GM12891 (cell line): ENCODE measurements around the gene SORCS1.

ENCODE experiments used
- POLR2A ChIP-seq: IDR thresholded peaks from 2 replicates; pipeline ENCODE4 v1.6.1; 2011; ENCODE audit warnings: low read depth, low read length, control low read depth
- POLR2AphosphoS5 ChIP-seq: IDR thresholded peaks from 2 replicates; pipeline ENCODE4 v1.6.1; 2011; ENCODE audit warnings: low read depth, low read length, control low read depth
- POU2F2 ChIP-seq: IDR thresholded peaks from 2 replicates; pipeline ENCODE4 v1.6.1; 2011; ENCODE audit warnings: low read depth, mild to moderate bottlenecking, control low read depth, low read length, moderate library complexity
- TAF1 ChIP-seq: IDR thresholded peaks from 2 replicates; pipeline ENCODE4 v1.6.1; 2011; ENCODE audit warnings: low read depth, low read length, control low read depth

- TF ChIP-seq POLR2AphosphoS5 (no peak), POLR2A (no peak), POU2F2 (no peak), TAF1 (no peak)
Measured at GRCh38 chr10:107081644-107082043, 82.9 kb downstream of the SORCS1 start.
